HCT116 (cell line): ENCODE results near the gene CEP20. TPM values are rescaled to one million over a fixed set of nuclear protein-coding genes. Genes with fewer than 3 reads are reported as not detected.

ENCODE experiments used
- ATAC-seq: fragments of 200-7000 bp; cut with Tn5 transposase; 2 replicates; pipeline ENCODE4 v1.9.1; 2020; ENCODE audit warnings: mild to moderate bottlenecking, moderate library complexity
- BruUV-seq: library from RNA; stranded (reverse); fragments of 400-500 nt; replicated peaks from 2 replicates; lab custom pipeline; 2021; lab: Mats Ljungman, UMichigan
- CTCF ChIA-PET: fragments of 300-600 bp; sonication (Branson Sonifier 250); formaldehyde crosslinking; loops from one replicate; lab custom pipeline; 2021; ENCODE audit warnings: antibody characterized with exemption; lab: Charles Lee
- POLR2A ChIA-PET: fragments of 300-600, 350-600 bp; sonication (Branson Sonifier 250); formaldehyde crosslinking; loops from one replicate; lab custom pipeline; 2021; ENCODE audit warnings: antibody characterized with exemption; lab: Charles Lee
- RAD21 ChIA-PET, 2 experiments: fragments of 300-600 bp; sonication (Branson Sonifier 250); formaldehyde crosslinking; loops; one replicate each; lab custom pipeline; 2023; ENCODE audit warnings: low total read pairs in 2 of 2; ENCODE audit not compliant: uncharacterized antibody in 2 of 2, unreplicated experiment in 2 of 2, low non-redundant PET in 1 of 2; lab: Charles Lee
- DNase-seq: peaks from one replicate; pipeline ENCODE4 v3.0.0-alpha.2; 2010; ENCODE audit warnings: low read depth, low spot score
- H2AFZ ChIP-seq: fragments of 200-600 bp; shearing (Covaris generic), sonication (generic); 2 replicates; pipeline ENCODE4 v1.6.1; 2017; ENCODE audit warnings: low read depth, mixed run types, mixed read lengths, antibody characterized with exemption, low read length; ENCODE audit not compliant: poor library complexity, severe bottlenecking
- H3K27ac ChIP-seq: 2 replicates; pipeline ENCODE4 v1.5.1; 2012; ENCODE audit warnings: low read depth, low read length
- H3K27me3 ChIP-seq: fragments of 200-600 bp; sonication (generic); 2 replicates; pipeline ENCODE4 v1.6.1; 2016; ENCODE audit warnings: mixed run types, low read length, mixed read lengths; ENCODE audit not compliant: insufficient read depth
- H3K36me3 ChIP-seq, 2 experiments: fragments of 200-500 bp in 1 of 2; fragments of 200-600 bp in 1 of 2; sonication (Bioruptor generic) in 1 of 2; sonication (generic) in 1 of 2; 2 replicates each; pipeline versions ENCODE4 v1.5.1 to v1.6.1; 2014 to 2016; ENCODE audit warnings: low read length in 2 of 2, inconsistent platforms in 1 of 2, mixed read lengths in 1 of 2, mixed run types in 1 of 2; ENCODE audit not compliant: insufficient read depth in 2 of 2, control insufficient read depth in 1 of 2
- H3K4me1 ChIP-seq, 2 experiments: fragments of 200-600 bp in 1 of 2; sonication (generic) in 1 of 2; 2 replicates each; pipeline versions ENCODE4 v1.5.1 to v1.6.1; 2012 to 2017; ENCODE audit warnings: low read length in 2 of 2, inconsistent platforms in 1 of 2, mild to moderate bottlenecking in 1 of 2, mixed read lengths in 1 of 2, mixed run types in 1 of 2, moderate library complexity in 1 of 2; ENCODE audit not compliant: insufficient read depth in 2 of 2, control insufficient read depth in 1 of 2
- H3K4me2 ChIP-seq: fragments of 200-600 bp; sonication (generic); 2 replicates; pipeline ENCODE4 v1.6.1; 2017; ENCODE audit warnings: mixed run types, low read length, mixed read lengths
- H3K4me3 ChIP-seq, 2 experiments: fragments of 200-600 bp in 1 of 2; sonication (generic) in 1 of 2; replicated peaks in 1 of 2; 2 replicates each; pipeline ENCODE4 v1.5.1; 2011 to 2016; ENCODE audit warnings: low read length in 2 of 2, control low read depth in 1 of 2, low read depth in 1 of 2, mild to moderate bottlenecking in 1 of 2, mixed read lengths in 1 of 2, mixed run types in 1 of 2
- H3K79me2 ChIP-seq: fragments of 200-600 bp; sonication (generic); 2 replicates; pipeline ENCODE4 v1.6.1; 2017; ENCODE audit warnings: mild to moderate bottlenecking, mixed run types, low read length, moderate library complexity, mixed read lengths; ENCODE audit not compliant: insufficient read depth
- H3K9ac ChIP-seq: fragments of 200-600 bp; sonication (generic); 2 replicates; pipeline ENCODE4 v1.6.1; 2016; ENCODE audit warnings: low read length, mixed read lengths
- H3K9me2 ChIP-seq: fragments of 200-600 bp; sonication (generic), shearing (Covaris generic); 2 replicates; pipeline ENCODE4 v1.6.1; 2017; ENCODE audit warnings: mixed run types, mild to moderate bottlenecking, moderate library complexity; ENCODE audit not compliant: insufficient read depth
- H3K9me3 ChIP-seq, 2 experiments: fragments of 200-500 bp in 1 of 2; fragments of 200-600 bp in 1 of 2; sonication (Bioruptor generic) in 1 of 2; sonication (generic) in 1 of 2; 2 replicates each; pipeline ENCODE4 v1.6.1; 2014 to 2017; ENCODE audit warnings: low read length in 2 of 2, mixed read lengths in 2 of 2, inconsistent platforms in 1 of 2, low read depth in 1 of 2, mild to moderate bottlenecking in 1 of 2, mixed run types in 1 of 2, moderate library complexity in 1 of 2; ENCODE audit not compliant: control insufficient read depth in 1 of 2, insufficient read depth in 1 of 2
- H4K20me1 ChIP-seq: fragments of 200-600 bp; sonication (generic), shearing (Covaris generic); 2 replicates; pipeline ENCODE4 v1.6.1; 2017; ENCODE audit warnings: mixed run types, mild to moderate bottlenecking, moderate library complexity; ENCODE audit not compliant: insufficient read depth
- POLR2AphosphoS5 ChIP-seq: IDR thresholded peaks from 2 replicates; pipeline ENCODE4 v1.6.1; 2011; ENCODE audit warnings: mild to moderate bottlenecking, low read depth, low read length, moderate library complexity
- SIN3A ChIP-seq: IDR thresholded peaks from 2 replicates; pipeline ENCODE4 v1.6.1; 2012; ENCODE audit warnings: low read depth
- SP1 ChIP-seq: IDR thresholded peaks from 2 replicates; pipeline ENCODE4 v1.6.1; 2012; ENCODE audit warnings: low read depth
- ZFX ChIP-seq: fragments of 450-650 bp; IDR thresholded peaks from 2 replicates; pipeline ENCODE4 v1.6.1; 2017
- intact Hi-C: fragments of 100-400 bp; cut with micrococcal nuclease; formaldehyde crosslinking; loops from 2 replicates; pipeline ENCODE4 v1.10.0; 2022
- total RNA-seq: library from RNA; stranded (reverse); gene quantifications from one replicate; pipeline ENCODE4 v1.2.1, GENCODE V29; 2021; ENCODE audit not compliant: unreplicated experiment
- TF ChIP-seq, protein P1 (sequence below): IDR thresholded peaks from 2 replicates; pipeline ENCODE4 v1.6.1; 2012; ENCODE audit warnings: low read depth

The CEP20 gene
- total RNA-seq, 1 experiment from 2014 or later = 67.7 TPM

DNA sequence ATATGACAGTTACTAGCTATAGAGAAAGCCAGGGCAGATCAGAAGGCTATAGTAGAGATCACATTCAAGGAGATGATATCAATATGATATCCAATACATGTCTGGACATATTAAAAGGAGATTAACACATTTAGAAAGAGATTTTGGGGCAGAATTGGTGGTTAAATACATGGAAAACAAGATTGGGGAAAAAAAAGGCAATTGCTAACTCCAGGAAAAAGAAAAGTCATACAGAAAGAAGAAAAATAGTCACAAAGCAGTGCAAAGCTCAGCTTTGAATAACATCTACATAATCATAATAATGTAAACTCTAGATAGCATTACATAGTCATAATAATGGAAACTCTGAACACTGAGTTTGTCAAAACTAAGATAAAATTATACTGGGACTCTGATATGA, 72.2 kb downstream of the CEP20 start:
- Histone ChIP-seq H4K20me1 (no peaks in the 10 kb centered on the region), H3K4me2 (no peak overlapping the region), H3K4me1 (no peaks in the 10 kb centered on the region), H3K4me3 (no peak overlapping the region), H3K9ac (no peak overlapping the region), H3K79me2 (no peaks in the 10 kb centered on the region), H3K27me3 (no peaks in the 10 kb centered on the region), H3K9me3 (peaks cover 8 to 10% of the 10 kb centered on the region in 2 experiments; a peak in 3 of 4 replicates), H3K36me3 (no peaks in the 10 kb centered on the region), H2AFZ (no peak overlapping the region), H3K9me2 (no peaks in the 10 kb centered on the region), H3K27ac (no peak overlapping the region)
- CTCF ChIA-PET = no interaction called here
- no TSS peak for BruUV-seq
- intact Hi-C loops = no loop called here
- ATAC-seq (no peak), DNase-seq (no peak)
- POLR2A ChIA-PET = no interaction called here
- RAD21 ChIA-PET = no interaction called here
- TF ChIP-seq SP1 = no peak
- TF ChIP-seq SIN3A = no peak
- TF ChIP-seq, protein P1, sequence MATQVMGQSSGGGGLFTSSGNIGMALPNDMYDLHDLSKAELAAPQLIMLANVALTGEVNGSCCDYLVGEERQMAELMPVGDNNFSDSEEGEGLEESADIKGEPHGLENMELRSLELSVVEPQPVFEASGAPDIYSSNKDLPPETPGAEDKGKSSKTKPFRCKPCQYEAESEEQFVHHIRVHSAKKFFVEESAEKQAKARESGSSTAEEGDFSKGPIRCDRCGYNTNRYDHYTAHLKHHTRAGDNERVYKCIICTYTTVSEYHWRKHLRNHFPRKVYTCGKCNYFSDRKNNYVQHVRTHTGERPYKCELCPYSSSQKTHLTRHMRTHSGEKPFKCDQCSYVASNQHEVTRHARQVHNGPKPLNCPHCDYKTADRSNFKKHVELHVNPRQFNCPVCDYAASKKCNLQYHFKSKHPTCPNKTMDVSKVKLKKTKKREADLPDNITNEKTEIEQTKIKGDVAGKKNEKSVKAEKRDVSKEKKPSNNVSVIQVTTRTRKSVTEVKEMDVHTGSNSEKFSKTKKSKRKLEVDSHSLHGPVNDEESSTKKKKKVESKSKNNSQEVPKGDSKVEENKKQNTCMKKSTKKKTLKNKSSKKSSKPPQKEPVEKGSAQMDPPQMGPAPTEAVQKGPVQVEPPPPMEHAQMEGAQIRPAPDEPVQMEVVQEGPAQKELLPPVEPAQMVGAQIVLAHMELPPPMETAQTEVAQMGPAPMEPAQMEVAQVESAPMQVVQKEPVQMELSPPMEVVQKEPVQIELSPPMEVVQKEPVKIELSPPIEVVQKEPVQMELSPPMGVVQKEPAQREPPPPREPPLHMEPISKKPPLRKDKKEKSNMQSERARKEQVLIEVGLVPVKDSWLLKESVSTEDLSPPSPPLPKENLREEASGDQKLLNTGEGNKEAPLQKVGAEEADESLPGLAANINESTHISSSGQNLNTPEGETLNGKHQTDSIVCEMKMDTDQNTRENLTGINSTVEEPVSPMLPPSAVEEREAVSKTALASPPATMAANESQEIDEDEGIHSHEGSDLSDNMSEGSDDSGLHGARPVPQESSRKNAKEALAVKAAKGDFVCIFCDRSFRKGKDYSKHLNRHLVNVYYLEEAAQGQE = no peak
- no peak for TF ChIP-seq ZFX
- TF ChIP-seq POLR2AphosphoS5 = no peak

Other genes with a start within 250 kb of the CEP20 start
- gene MARF1, start 245.4 kb downstream of the CEP20 start, total RNA-seq = 59.4 TPM
- gene NDE1, start 238.4 kb downstream of the CEP20 start, total RNA-seq = 103 TPM
- 0.61 TPM for gene MYH11, start 31.6 kb downstream of the CEP20 start, total RNA-seq
- 61.9 TPM for gene ABCC1, start 61.0 kb upstream of the CEP20 start, total RNA-seq